Fibroblast of peridontal ligament (primary cell): ENCODE results near the gene FGD2.
"Not testable (repeated sequence)": the region's sequence is repeated elsewhere in the genome, so short reads cannot be mapped to it uniquely, and the experiment has no call there.

Experiments used
- DNase-seq: peaks from one replicate; pipeline ENCODE4 v3.0.0-alpha.2; 2010; ENCODE audit errors: extremely low read depth

FGD2 gene

GRCh38 chr6:37057678-37058077 is 52.2 kb downstream of the FGD2 start:
- no peak for DNase-seq

GRCh38 chr6:37058084-37058586 is 52.7 kb downstream of the FGD2 start:
- DNase-seq: peak; percentile 52

GRCh38 chr6:37058984-37059343 is 53.5 kb downstream of the FGD2 start:
- not testable (repeated sequence) for DNase-seq

GRCh38 chr6:37059344-37060194 is 54.1 kb downstream of the FGD2 start:
- DNase-seq: peak; percentile 95

GRCh38 chr6:37060195-37060559 is 54.7 kb downstream of the FGD2 start:
- DNase-seq: peak; percentile 13

- no peak for DNase-seq
Observed at GRCh38 chr6:37061157-37061804, 55.8 kb downstream of the FGD2 start.

- no peak for DNase-seq
Observed at GRCh38 chr6:37062424-37062823, 57.0 kb downstream of the FGD2 start.

- DNase-seq: no peak
Observed at GRCh38 chr6:37068356-37069270, 63.2 kb downstream of the FGD2 start.

- no peak for DNase-seq
Observed at GRCh38 chr6:37069639-37070038, 64.2 kb downstream of the FGD2 start.

GRCh38 chr6:37072526-37072925 is 67.1 kb downstream of the FGD2 start:
- DNase-seq: no peak

- peak; percentile 90 for DNase-seq
Observed at GRCh38 chr6:37074053-37074827, 68.8 kb downstream of the FGD2 start.

- no peak for DNase-seq
Observed at GRCh38 chr6:37077191-37077904, 71.9 kb downstream of the FGD2 start.

GRCh38 chr6:37077905-37078296 is 72.4 kb downstream of the FGD2 start:
- DNase-seq: peak; percentile 98
